Measurements from ENCODE around the gene OSM. TPM values are rescaled to one million over a fixed set of nuclear protein-coding genes. Genes with fewer than 3 reads are reported as not detected.

Gene OSM
- total RNA-seq, 2 donors from 2014 or later: 15.5 to 38.7 TPM

DNA sequence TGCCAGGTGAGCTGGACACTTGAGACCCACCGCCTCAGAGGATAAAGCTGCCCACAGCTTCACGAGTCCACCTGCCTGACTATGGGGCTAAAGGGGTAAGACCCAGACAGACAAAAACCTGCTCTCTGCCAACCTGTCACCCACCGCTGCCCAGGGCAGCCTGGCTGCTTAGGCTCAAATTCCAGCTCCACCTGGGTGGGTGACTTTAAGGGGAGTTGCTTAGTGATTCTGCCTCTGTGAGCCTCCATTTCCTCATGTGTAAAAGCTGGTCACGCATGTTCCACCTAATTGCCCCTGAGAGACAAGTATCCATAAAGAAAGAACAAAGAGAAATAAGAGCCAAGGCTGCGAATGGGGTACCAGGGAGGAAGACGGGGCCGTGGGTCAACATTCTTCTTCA is 26.4 kb upstream of the OSM start:
- Mint-ChIP-seq H3K4me1 (ENCODE audit: low read depth in 2 of 2) (peaks cover 8 to 14% of the 10 kb centered on the region in 2 donors), H3K4me3 (no peak overlapping the region), H3K27me3 (no peaks in the 10 kb centered on the region), H3K9me3 (no peaks in the 10 kb centered on the region), H3K36me3 (no peaks in the 10 kb centered on the region), H3K27ac (no peak overlapping the region)
- ATAC-seq (no peak), DNase-seq (ENCODE audit: low spot score) (no peak)

DNA sequence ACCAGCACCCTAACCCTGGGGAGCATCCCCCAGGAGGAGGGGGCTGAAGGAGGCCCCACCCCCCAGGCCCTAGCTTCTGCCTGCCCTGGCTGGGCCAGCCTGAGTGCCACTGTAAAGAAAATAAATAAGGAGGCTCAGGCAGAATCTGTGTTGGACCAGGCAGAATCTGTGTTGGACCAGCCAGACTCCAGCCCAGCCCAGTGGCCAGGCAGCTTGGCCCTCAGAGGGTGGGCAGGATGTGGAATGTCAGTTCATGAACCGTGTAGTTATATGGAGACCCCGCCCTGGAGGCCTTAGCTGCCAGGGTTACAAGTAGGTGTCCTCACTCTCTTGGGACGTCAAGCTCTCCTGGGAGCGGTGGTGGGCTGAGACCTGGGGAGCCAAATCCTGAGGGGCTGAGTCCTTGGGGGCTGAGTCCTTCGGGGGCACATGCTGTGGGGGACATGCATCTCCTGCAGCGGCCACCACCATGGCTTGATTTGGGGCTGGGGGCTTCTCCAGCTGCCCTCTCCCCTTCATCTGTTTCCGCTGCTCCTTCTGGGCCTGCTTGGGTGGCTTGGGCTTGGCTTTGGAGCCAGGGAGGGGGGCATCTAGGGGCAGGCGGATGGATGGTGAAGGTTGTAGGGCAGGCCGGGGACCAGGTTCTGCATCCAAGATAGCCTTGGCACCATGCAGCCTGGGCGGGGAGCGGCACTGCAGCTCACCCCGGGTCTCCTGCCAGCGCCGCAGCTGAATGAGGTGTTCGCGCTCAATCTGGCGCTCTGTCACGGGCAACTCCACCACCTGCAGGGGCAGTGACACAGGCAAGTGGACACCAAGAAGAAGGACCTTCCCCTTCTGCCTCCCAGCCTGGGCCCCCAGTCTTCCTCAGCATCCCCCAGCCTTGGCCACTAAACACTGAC is 25.7 kb upstream of the OSM start:
- H3K27me3 Mint-ChIP-seq: no peaks in the 10 kb centered on the region
- H3K27ac Mint-ChIP-seq: peak overlapping the region in 1 of 2 donors; percentile 79
- no peak overlapping the region for H3K4me3 Mint-ChIP-seq
- DNase-seq (ENCODE audit: low spot score) (no peak), ATAC-seq (no peak)
- peaks cover 12 to 18% of the 10 kb centered on the region in 2 donors for H3K4me1 Mint-ChIP-seq (ENCODE audit: low read depth in 2 of 2)
- no peaks in the 10 kb centered on the region for H3K9me3 Mint-ChIP-seq
- H3K36me3 Mint-ChIP-seq: no peaks in the 10 kb centered on the region

DNA sequence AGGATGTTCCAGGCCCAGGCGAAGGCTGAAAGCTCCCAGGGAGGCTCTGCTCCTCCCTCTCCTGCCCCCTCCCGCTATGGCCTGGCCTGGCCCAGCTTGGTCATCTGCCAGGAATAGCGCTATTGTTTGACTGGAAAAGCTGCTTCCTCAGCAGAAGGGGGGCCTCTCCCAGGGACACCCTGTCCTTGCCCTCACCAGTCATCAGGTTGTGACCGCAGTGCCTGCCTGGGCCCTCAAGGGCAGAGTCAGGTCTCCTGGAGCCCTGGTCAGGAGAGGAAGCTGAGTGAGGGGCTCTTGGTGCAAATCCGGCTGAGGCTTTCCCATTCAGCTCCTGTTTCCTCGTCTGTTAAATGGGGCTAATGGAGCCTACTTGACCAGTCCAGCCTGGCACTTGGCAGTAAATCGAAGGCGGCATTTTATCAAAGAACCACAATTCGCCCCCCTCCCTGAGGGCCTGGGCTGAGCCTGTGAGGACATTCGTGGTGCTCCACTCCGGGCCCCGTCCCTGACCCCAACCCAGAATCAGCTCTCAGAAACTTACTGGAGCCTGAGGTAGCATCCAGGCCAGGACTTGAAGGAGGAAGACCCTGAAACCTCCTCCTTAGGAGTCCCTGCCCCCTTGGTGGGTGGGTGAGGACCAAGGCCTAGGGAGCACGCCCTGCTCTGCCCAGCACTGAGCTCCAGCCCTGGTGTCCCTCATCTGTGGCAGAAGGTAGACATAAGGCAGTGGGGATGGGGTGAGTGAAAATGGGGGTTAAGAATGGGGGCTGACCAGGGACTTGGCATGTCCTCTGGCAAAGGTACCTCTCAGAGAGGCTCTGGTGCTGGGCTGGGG is 24.6 kb upstream of the OSM start:
- Mint-ChIP-seq H3K4me3 (no peak overlapping the region), H3K27me3 (no peaks in the 10 kb centered on the region), H3K9me3 (no peaks in the 10 kb centered on the region), H3K36me3 (no peaks in the 10 kb centered on the region), H3K4me1 (ENCODE audit: low read depth in 2 of 2) (peaks cover 12 to 18% of the 10 kb centered on the region in 2 donors), H3K27ac (peak overlapping the region in 1 of 2 donors; percentile 79)
- DNase-seq (ENCODE audit: low spot score) (no peak), ATAC-seq (no peak)

DNA sequence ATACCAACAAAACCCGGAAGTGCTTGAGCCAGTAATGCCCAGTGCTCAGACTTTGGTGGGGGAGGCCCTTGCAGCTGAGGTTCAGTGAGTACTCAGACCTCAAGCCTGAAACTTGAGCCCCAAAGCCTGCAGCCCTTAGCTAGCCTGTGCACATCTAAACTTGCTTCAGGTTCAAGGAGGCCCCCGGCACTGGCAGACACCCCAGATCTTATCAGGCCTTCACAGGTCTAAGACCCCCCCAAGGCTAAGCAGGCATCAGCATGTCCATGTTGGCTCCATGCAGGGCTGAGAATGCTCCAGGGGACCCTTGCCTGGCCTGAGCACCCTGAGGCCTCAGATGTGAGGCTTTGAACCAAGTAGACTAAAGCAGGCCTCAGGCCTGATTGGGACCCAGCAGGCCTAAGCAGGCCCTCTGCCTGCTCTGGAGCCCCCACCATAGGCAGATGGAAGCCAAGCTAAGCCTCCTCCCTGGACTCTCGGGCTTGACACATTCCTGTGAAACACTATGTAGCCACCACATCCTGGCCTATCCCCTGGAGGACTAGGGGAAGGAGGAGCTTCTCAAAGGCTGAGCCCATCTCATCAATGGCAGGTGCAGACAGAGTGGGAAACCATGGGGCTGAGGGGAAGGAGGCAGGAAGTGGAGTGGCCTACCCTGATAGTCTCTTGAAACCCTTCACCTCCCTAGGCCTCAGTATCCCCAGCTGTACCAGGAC is 23.8 kb upstream of the OSM start:
- no peak for DNase-seq (ENCODE audit: low spot score)
- peak overlapping the region; percentile 84 for H3K4me3 Mint-ChIP-seq

DNA sequence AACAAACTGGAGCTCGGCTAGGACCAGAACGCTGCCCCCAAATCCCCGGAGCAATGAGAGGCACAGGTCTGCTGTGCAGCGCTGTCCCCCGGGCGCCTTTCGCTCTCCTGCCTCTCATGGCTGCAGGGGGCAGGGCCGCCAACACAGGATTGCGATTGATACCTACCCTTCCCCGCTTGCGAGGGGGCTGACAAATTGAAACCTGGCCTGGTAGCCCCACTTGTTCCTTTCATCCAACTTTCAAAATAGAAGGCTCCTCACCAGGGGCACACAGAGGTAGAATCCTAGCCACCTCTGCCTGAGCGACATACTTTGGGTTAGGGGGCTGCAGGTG is 23.3 kb upstream of the OSM start:
- DNase-seq (ENCODE audit: low spot score) (no peak), ATAC-seq (peak; percentile 0 to 6)
- peak overlapping the region; percentile 84 for H3K4me3 Mint-ChIP-seq
- H3K9me3 Mint-ChIP-seq: no peaks in the 10 kb centered on the region
- H3K4me1 Mint-ChIP-seq (ENCODE audit: low read depth in 2 of 2): peaks cover 12 to 18% of the 10 kb centered on the region in 2 donors
- no peaks in the 10 kb centered on the region for H3K36me3 Mint-ChIP-seq
- peak overlapping the region; percentile 68 to 79 for H3K27ac Mint-ChIP-seq
- no peaks in the 10 kb centered on the region for H3K27me3 Mint-ChIP-seq

More for the DNA sequence above, 23.8 kb upstream of the OSM start:
- Mint-ChIP-seq H3K4me1 (ENCODE audit: low read depth in 2 of 2) (peaks cover 12 to 18% of the 10 kb centered on the region in 2 donors), H3K27ac (peak overlapping the region; percentile 68 to 79), H3K27me3 (no peaks in the 10 kb centered on the region), H3K9me3 (no peaks in the 10 kb centered on the region), H3K36me3 (no peaks in the 10 kb centered on the region)
- no peak for ATAC-seq

DNA sequence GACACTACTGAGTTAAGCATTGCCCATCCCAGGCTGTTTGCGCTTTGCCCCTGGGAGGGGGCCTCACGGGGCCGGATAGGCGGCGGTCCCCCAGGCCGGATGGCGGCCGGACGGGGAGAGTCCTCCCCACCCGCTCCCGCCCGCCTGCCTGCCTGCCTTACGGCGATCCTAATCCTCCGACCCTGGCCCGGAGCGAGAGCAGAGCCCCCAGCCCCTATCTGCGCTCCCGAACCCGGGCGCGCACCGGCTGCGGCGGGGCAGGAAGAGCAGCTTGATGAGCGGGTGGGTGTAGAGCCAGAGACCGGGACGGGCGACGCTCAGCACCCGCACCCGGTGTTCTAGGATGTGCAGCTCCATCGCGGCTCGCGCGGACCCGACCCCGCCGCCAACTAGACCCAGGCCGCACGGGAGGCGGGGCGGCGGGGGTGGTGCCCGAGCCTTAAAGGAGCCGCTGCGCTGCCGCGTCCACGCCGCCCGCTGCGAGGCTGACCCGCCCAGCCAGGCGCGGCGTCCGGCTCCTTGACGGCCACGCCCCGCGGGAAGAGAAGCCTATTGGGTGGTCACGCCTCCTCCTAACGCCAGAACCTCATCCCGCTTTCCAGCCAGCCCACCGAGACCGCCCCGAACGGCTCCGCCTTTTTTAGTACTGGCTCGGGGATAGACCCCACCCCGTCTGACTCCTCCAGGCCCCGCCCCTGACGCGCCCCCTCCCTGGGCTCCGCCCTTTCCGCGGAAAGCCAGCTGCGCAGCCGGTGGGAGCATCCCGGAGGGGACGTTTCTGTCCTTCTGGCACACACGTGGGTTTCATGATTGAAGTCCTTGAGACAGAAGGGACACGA is 22.7 kb upstream of the OSM start, which contains the start of gene CASTOR1:
Gene CASTOR1, minus strand, starts transcription at position 365 of the 839 bp plus-strand sequence. Its CDS starts 8 bp downstream, at position 357.
- H3K27me3 Mint-ChIP-seq: no peaks in the 10 kb centered on the region
- H3K9me3 Mint-ChIP-seq: no peaks in the 10 kb centered on the region
- no peaks in the 10 kb centered on the region for H3K36me3 Mint-ChIP-seq
- peak within 1 kb of the TSS; percentile 84 for H3K4me3 Mint-ChIP-seq
- ATAC-seq (peak; percentile 89 to 95), DNase-seq (ENCODE audit: low spot score) (peak; percentile 93)
- peak within 1 kb of the TSS; percentile 68 to 79 for H3K27ac Mint-ChIP-seq
- H3K4me1 Mint-ChIP-seq (ENCODE audit: low read depth in 2 of 2): peaks cover 12 to 18% of the 10 kb centered on the region in 2 donors

DNA sequence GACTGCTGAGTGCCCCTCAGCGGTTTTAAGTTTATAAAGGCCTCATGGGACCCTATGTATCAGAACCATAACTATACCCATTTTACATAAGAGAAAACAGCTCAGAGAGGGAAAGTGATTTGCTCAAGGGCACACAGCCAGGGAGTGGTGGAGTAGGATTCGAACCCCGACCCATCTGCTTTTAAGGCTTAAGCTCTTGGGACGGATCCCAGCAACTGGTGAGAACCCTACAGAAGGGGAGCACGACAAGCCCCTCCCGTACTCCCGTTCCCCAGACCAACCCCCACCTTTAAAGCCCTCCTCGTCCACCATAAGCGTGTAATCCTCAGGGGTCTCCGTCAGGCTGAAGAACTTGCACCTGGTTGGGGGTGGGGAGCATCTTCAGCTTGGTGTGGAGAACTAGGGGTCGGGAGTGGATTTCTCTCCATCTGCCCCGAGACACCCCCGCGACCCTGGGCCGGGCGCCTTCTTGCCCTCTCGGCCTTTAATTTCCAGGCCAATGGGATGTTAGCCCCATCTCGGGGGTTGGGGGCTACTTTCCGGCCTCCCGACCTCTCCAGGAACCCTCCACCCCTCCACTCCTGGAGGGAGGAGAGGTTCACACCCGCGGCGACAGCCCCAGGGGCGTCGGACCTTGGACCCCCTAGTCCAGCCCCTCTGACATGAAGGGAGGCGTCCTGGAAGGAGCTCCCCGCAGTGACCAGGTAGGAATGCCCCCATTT is 21.9 kb upstream of the OSM start:
- Mint-ChIP-seq H3K4me3 (peak overlapping the region; percentile 84), H3K4me1 (ENCODE audit: low read depth in 2 of 2) (peaks cover 12 to 18% of the 10 kb centered on the region in 2 donors), H3K36me3 (no peaks in the 10 kb centered on the region), H3K9me3 (no peaks in the 10 kb centered on the region), H3K27me3 (no peaks in the 10 kb centered on the region), H3K27ac (peak overlapping the region in 1 of 2 donors; percentile 21)
- ATAC-seq (no peak), DNase-seq (ENCODE audit: low spot score) (no peak)

DNA sequence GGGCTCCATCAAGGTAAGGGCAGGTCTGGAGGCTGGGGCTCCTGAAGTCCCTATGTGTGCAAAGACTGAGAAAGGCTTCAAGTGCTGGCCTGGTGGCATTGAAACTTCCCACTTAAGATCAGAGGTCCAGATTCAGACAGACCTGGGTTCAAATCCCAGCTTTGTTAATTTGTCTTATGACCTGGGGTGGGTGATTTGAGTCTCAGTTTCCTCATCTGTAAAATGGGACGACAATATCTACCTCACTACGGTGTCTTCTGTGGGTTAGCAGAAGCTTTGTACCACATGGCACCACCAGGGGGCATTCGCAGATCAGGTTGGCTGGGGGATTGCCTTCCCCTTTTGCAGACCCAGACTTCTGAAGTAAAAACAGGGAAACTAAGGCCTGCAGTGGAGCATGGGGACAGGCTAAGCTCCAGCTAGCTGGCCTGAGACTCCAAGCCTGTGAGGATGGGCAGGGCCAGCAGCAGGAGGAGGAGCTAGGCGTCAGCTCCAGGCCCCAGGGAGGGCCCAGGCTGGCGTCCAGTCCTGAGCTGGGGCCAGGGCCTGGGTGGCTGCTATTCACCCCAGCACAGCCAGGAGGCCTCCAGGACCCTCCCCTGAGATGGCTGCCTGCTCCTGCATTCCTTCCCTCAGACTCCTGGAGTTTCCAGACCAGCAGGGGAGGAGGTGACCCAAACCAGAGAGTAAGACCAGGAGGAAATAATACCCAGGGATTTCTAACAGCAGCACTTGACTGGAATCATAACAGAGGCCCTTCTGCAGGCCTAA is 21.2 kb upstream of the OSM start:
- Mint-ChIP-seq H3K27me3 (no peaks in the 10 kb centered on the region), H3K4me3 (peak overlapping the region; percentile 69), H3K9me3 (no peaks in the 10 kb centered on the region), H3K4me1 (ENCODE audit: low read depth in 2 of 2) (peaks cover 12 to 18% of the 10 kb centered on the region in 2 donors), H3K36me3 (no peaks in the 10 kb centered on the region), H3K27ac (peak overlapping the region; percentile 21 to 50)
- ATAC-seq (peak; percentile 38 to 44), DNase-seq (ENCODE audit: low spot score) (peak; percentile 87)

DNA sequence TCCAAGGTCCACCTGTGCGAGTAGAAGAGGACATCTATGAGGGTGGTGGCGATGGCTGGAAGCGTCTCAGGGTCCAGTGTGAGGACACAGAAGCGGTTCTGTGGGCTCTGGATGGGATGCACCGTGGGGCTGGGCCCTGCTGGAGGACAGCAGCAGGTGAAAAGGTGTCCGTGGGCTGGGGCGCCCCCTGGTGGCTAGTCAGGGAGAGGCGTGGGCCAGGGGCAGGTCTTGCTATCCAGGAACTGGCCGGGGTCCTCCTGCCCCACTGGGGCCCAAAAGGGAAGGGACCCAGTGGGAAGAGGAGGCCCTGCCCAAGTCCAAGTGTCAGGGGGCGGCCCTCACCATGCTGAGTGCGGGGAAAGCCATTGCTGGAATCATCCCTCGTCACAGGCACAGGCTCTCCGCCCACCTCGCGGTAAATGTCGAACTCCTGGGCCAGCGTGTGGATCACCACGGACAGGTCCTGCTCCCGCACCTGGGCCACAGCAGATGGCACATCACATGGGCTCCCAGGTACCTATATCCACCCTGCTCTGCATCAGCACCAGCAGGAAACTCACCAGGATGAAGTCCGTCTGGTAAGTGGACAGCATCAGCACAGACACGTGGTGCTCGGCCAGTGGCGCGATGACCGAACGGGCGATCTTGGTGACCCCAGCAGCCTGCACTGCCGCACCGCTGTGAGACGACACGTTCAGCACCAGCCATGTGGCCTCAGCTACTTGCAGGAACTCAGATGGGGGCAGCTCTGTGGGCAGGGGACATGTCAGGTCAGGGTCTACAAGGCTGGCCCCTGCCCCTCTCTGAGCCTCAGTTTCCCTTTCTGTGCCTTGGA is 20.4 kb upstream of the OSM start:
- Mint-ChIP-seq H3K36me3 (no peaks in the 10 kb centered on the region), H3K27ac (no peak overlapping the region), H3K27me3 (no peaks in the 10 kb centered on the region), H3K9me3 (no peaks in the 10 kb centered on the region), H3K4me1 (ENCODE audit: low read depth in 2 of 2) (peaks cover 12 to 18% of the 10 kb centered on the region in 2 donors), H3K4me3 (no peak overlapping the region)
- DNase-seq (ENCODE audit: low spot score): peak; percentile 81
- peak in 1 of 2 donors; percentile 36 for ATAC-seq

DNA sequence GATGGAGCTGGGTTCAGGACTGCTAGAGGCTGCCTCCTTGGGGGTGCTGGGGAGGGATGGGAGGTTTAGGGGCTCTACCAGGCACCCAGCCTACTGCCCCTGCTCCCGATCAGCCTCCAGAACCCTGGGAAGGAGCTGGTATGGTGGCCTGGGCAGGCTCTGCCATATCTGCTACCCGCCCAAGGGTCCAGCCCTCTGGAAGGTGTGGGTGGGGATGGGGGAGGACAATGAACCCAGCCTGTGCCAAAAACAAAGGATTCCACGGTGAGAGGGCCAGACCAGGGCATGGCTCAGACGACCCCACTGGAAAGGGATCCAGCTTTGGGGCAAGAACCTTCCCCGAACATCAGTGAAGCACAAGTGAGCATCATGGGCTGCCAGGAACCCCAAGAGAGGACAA is 19.7 kb upstream of the OSM start:
- DNase-seq (ENCODE audit: low spot score) (no peak), ATAC-seq (no peak)
- Mint-ChIP-seq H3K36me3 (no peaks in the 10 kb centered on the region), H3K4me3 (no peak overlapping the region), H3K9me3 (no peaks in the 10 kb centered on the region), H3K27me3 (no peaks in the 10 kb centered on the region), H3K4me1 (ENCODE audit: low read depth in 2 of 2) (peaks cover 12 to 18% of the 10 kb centered on the region in 2 donors), H3K27ac (no peak overlapping the region)

DNA sequence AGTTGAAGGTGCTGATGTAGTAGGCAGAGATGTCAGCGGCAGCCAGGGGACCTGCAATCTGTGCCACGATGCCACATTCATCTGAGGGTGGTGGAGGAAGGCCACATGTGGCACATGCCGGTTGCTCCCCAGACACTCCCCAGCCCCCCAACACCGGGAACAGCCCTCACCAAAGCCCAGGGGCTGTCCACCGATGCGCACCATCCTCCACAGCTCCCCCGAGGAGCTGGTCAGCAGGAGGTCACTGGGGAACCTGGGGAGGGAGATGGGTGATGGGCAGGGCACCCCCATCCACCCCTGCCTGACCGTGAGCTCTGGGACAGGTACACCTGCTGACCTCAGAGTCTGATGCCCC is 19.2 kb upstream of the OSM start:
- ATAC-seq (no peak), DNase-seq (ENCODE audit: low spot score) (no peak)
- no peak overlapping the region for H3K4me3 Mint-ChIP-seq
- no peaks in the 10 kb centered on the region for H3K9me3 Mint-ChIP-seq
- H3K27ac Mint-ChIP-seq: no peak overlapping the region
- H3K4me1 Mint-ChIP-seq (ENCODE audit: low read depth in 2 of 2): peaks cover 12 to 18% of the 10 kb centered on the region in 2 donors
- H3K27me3 Mint-ChIP-seq: no peaks in the 10 kb centered on the region
- H3K36me3 Mint-ChIP-seq: no peaks in the 10 kb centered on the region

All from natural killer cell treated with Interleukin-12 subunit alpha and Interleukin-12 subunit beta and Interleukin-15 and Interleukin-18, amount 100 ng/mL, for 72 hours (primary cell).